Osteocyte (in vitro differentiated cells): ENCODE measurements around the gene RAD21L1. TPM values are rescaled to one million over a fixed set of nuclear protein-coding genes. Genes with fewer than 3 reads are reported as not detected.

Source experiments
- DNase-seq: peaks from one replicate; pipeline ENCODE4 v3.0.0; 2021; ENCODE audit warnings: mixed read lengths; ENCODE audit not compliant: unreplicated experiment; ENCODE audit errors: extremely low spot score
- H3K27ac Mint-ChIP-seq: one replicate; pipeline ENCODE4 v1.8.0; 2021; ENCODE audit warnings: mild to moderate bottlenecking, mixed read lengths; ENCODE audit not compliant: unreplicated experiment
- H3K27me3 Mint-ChIP-seq: one replicate; pipeline ENCODE4 v1.8.0; 2021; ENCODE audit warnings: mixed read lengths; ENCODE audit not compliant: unreplicated experiment
- H3K36me3 Mint-ChIP-seq: one replicate; pipeline ENCODE4 v1.8.0; 2021; ENCODE audit warnings: mixed read lengths; ENCODE audit not compliant: unreplicated experiment
- H3K4me1 Mint-ChIP-seq: one replicate; pipeline ENCODE4 v1.8.0; 2021; ENCODE audit warnings: mixed read lengths; ENCODE audit not compliant: unreplicated experiment
- H3K4me3 Mint-ChIP-seq: one replicate; pipeline ENCODE4 v1.8.0; 2021; ENCODE audit warnings: mild to moderate bottlenecking, moderate library complexity, mixed read lengths; ENCODE audit not compliant: unreplicated experiment
- H3K9me3 Mint-ChIP-seq: one replicate; pipeline ENCODE4 v1.8.0; 2021; ENCODE audit warnings: mixed read lengths; ENCODE audit not compliant: unreplicated experiment
- total RNA-seq: library from RNA; stranded (reverse); gene quantifications from 2 replicates; pipeline ENCODE4 v1.2.1, GENCODE V29; 2021
- TF ChIP-seq, protein P1 (sequence below): fragments of 200-600 bp; sonication (generic); IDR thresholded peaks from 2 replicates; pipeline ENCODE4 v1.5.0; 2021; ENCODE audit warnings: antibody characterized with exemption, mild to moderate bottlenecking, moderate library complexity

RAD21L1 gene
- total RNA-seq, 1 donor from 2014 or later: not detected

GRCh38 chr20:1294497-1294896, 68.7 kb downstream of the RAD21L1 start:
- no peak overlapping the region for H3K27ac Mint-ChIP-seq
- TF ChIP-seq, protein P1, sequence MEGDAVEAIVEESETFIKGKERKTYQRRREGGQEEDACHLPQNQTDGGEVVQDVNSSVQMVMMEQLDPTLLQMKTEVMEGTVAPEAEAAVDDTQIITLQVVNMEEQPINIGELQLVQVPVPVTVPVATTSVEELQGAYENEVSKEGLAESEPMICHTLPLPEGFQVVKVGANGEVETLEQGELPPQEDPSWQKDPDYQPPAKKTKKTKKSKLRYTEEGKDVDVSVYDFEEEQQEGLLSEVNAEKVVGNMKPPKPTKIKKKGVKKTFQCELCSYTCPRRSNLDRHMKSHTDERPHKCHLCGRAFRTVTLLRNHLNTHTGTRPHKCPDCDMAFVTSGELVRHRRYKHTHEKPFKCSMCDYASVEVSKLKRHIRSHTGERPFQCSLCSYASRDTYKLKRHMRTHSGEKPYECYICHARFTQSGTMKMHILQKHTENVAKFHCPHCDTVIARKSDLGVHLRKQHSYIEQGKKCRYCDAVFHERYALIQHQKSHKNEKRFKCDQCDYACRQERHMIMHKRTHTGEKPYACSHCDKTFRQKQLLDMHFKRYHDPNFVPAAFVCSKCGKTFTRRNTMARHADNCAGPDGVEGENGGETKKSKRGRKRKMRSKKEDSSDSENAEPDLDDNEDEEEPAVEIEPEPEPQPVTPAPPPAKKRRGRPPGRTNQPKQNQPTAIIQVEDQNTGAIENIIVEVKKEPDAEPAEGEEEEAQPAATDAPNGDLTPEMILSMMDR: no peak
- peaks cover 4% of the 10 kb centered on the region for H3K36me3 Mint-ChIP-seq
- H3K27me3 Mint-ChIP-seq: no peaks in the 10 kb centered on the region
- DNase-seq: no peak
- H3K9me3 Mint-ChIP-seq: no peaks in the 10 kb centered on the region
- H3K4me3 Mint-ChIP-seq: no peak overlapping the region
- H3K4me1 Mint-ChIP-seq: peaks cover 2% of the 10 kb centered on the region

GRCh38 chr20:1295276-1295930, 69.6 kb downstream of the RAD21L1 start:
- H3K36me3 Mint-ChIP-seq: peaks cover 4% of the 10 kb centered on the region
- H3K4me3 Mint-ChIP-seq: no peak overlapping the region
- H3K4me1 Mint-ChIP-seq: peaks cover 2% of the 10 kb centered on the region
- no peaks in the 10 kb centered on the region for H3K9me3 Mint-ChIP-seq
- H3K27me3 Mint-ChIP-seq: no peaks in the 10 kb centered on the region
- no peak for DNase-seq
- no peak overlapping the region for H3K27ac Mint-ChIP-seq
- TF ChIP-seq, protein P1: no peak

DNA sequence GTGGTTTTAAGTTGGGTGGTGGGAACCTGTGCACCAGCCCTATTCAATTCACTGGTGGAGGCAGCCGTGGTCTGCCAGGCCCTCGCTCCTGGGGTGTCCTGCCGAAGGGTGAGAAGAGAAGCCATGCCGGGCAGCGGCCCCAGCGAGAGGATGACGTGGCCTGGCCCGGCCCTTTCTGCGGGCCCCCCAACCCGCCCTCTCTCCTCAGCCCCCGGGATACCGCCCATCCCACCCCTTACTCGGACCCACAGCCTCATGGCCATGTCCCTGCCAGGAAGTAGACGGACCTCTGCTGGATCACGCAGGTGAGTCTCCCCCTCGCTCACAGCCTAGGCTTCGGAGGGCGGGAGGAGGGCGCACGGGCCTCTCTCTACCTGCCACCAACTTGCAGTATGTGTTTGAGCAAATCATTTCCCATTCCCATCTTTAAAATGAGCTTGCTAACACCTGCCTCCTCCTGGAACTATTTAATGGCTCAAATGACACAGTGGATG, 70.3 kb downstream of the RAD21L1 start:
- no peak overlapping the region for H3K27ac Mint-ChIP-seq

GRCh38 chr20:1296922-1297321, 71.1 kb downstream of the RAD21L1 start:
- peaks cover 4% of the 10 kb centered on the region for H3K36me3 Mint-ChIP-seq
- no peak overlapping the region for H3K27ac Mint-ChIP-seq
- no peak for DNase-seq
- H3K4me1 Mint-ChIP-seq: no peaks in the 10 kb centered on the region
- no peaks in the 10 kb centered on the region for H3K9me3 Mint-ChIP-seq
- H3K4me3 Mint-ChIP-seq: no peak overlapping the region
- no peaks in the 10 kb centered on the region for H3K27me3 Mint-ChIP-seq
- TF ChIP-seq, protein P1: no peak

More for the DNA sequence above, 70.3 kb downstream of the RAD21L1 start:
- H3K36me3 Mint-ChIP-seq: peaks cover 4% of the 10 kb centered on the region
- DNase-seq: no peak
- TF ChIP-seq, protein P1: no peak
- no peak overlapping the region for H3K4me3 Mint-ChIP-seq
- H3K9me3 Mint-ChIP-seq: no peaks in the 10 kb centered on the region
- peaks cover under 1% of the 10 kb centered on the region for H3K4me1 Mint-ChIP-seq
- H3K27me3 Mint-ChIP-seq: no peaks in the 10 kb centered on the region

- no peaks in the 10 kb centered on the region for H3K4me1 Mint-ChIP-seq
- TF ChIP-seq, protein P1: no peak
These were observed 71.6 kb downstream of the RAD21L1 start for GRCh38 chr20:1297486-1297885.

More at GRCh38 chr20:1297486-1297885, 71.6 kb downstream of the RAD21L1 start:
- H3K27me3 Mint-ChIP-seq: no peaks in the 10 kb centered on the region
- no peak overlapping the region for H3K27ac Mint-ChIP-seq
- no peak for DNase-seq
- H3K9me3 Mint-ChIP-seq: no peaks in the 10 kb centered on the region
- H3K4me3 Mint-ChIP-seq: no peak overlapping the region
- H3K36me3 Mint-ChIP-seq: peaks cover 4% of the 10 kb centered on the region
